ENCODE results near the gene SALL4. TPM values are rescaled to one million over a fixed set of nuclear protein-coding genes. Genes with fewer than 3 reads are reported as not detected.
"Not testable (repeated sequence)": the region's sequence is repeated elsewhere in the genome, so short reads cannot be mapped to it uniquely, and the experiment has no call there.

The SALL4 gene
- polyA plus RNA-seq, 4 donors, result 5.1 to 8.1 (median 6.0) TPM

GRCh38 chr20:51740308-51740707, 62.0 kb downstream of the SALL4 start:
- not testable (repeated sequence) for DNase-seq (ENCODE audit: low read depth in 4 of 4, low spot score in 3 of 4)

GRCh38 chr20:51739722-51740249, 62.5 kb downstream of the SALL4 start:
- no peak for DNase-seq (ENCODE audit: low read depth in 4 of 4, low spot score in 3 of 4)

GRCh38 chr20:51738877-51739447, 63.4 kb downstream of the SALL4 start:
- DNase-seq (ENCODE audit: low read depth in 4 of 4, low spot score in 3 of 4), result no peak

GRCh38 chr20:51738261-51738660, 64.1 kb downstream of the SALL4 start:
- DNase-seq (ENCODE audit: low read depth in 4 of 4, low spot score in 3 of 4), result not testable (repeated sequence)

GRCh38 chr20:51736947-51737346, 65.4 kb downstream of the SALL4 start:
- DNase-seq (ENCODE audit: low read depth in 4 of 4, low spot score in 3 of 4), result no peak

GRCh38 chr20:51735728-51736600, 66.4 kb downstream of the SALL4 start:
- no peak for DNase-seq (ENCODE audit: low read depth in 4 of 4, low spot score in 3 of 4)

- no peak for DNase-seq (ENCODE audit: low read depth in 4 of 4, low spot score in 3 of 4)
Observed at GRCh38 chr20:51734876-51735720, 67.2 kb downstream of the SALL4 start.

- DNase-seq (ENCODE audit: low read depth in 4 of 4, low spot score in 3 of 4), result no peak
Observed at GRCh38 chr20:51733070-51733469, 69.3 kb downstream of the SALL4 start.

Other genes starting within 250 kb of the SALL4 start
- gene ATP9A, start 34.1 kb downstream of the SALL4 start, polyA plus RNA-seq (ENCODE audit: insufficient read length in 4 of 4), result 10 to 100 TPM; 57.7 to 63.7 (median 61.4) TPM

Data from right renal pelvis (tissue), 4 donors.